ACC112 (cell line): ENCODE results near the gene CAMSAP3.

Source experiments
- H2AFZ ChIP-seq: fragments of 200-600 bp; sonication (generic); one replicate; pipeline ENCODE4 v1.6.0; 2017; ENCODE audit warnings: antibody characterized with exemption, low read length; ENCODE audit not compliant: unreplicated experiment
- H3K27ac ChIP-seq: fragments of 200-600 bp; sonication (generic); 2 replicates; pipeline ENCODE4 v1.5.1; 2014; ENCODE audit warnings: low read depth, mild to moderate bottlenecking, antibody characterized with exemption, low read length, moderate library complexity
- H3K27me3 ChIP-seq: fragments of 200-600 bp; sonication (generic); 2 replicates; pipeline ENCODE4 v1.6.1; 2014; ENCODE audit warnings: mild to moderate bottlenecking, antibody characterized with exemption, low read length, moderate library complexity, mixed read lengths; ENCODE audit not compliant: insufficient read depth
- H3K36me3 ChIP-seq: fragments of 200-600 bp; sonication (generic); 2 replicates; pipeline ENCODE4 v1.6.1; 2016; ENCODE audit warnings: mild to moderate bottlenecking, antibody characterized with exemption, low read length, moderate library complexity, mixed read lengths; ENCODE audit not compliant: insufficient read depth
- H3K4me1 ChIP-seq: fragments of 200-600 bp; sonication (generic); one replicate; pipeline ENCODE4 v1.6.1; 2016; ENCODE audit warnings: low read length, mixed read lengths; ENCODE audit not compliant: insufficient read depth, unreplicated experiment, control insufficient read depth
- H3K4me3 ChIP-seq: fragments of 200-600 bp; sonication (generic); 2 replicates; pipeline ENCODE4 v1.5.1; 2014; ENCODE audit warnings: mild to moderate bottlenecking, low read depth, low read length
- H3K79me2 ChIP-seq: fragments of 200-600 bp; sonication (generic); one replicate; pipeline ENCODE4 v1.6.0; 2016; ENCODE audit warnings: low read length; ENCODE audit not compliant: control insufficient read depth, unreplicated experiment, insufficient read depth

CAMSAP3 gene

GRCh38 chr19:7602240-7602934, 6.7 kb downstream of the CAMSAP3 start:
- Histone ChIP-seq H3K27me3 (peaks cover 9% of the 10 kb centered on the region; the same call in 1 of the 2 replicates), H3K79me2 (no peaks in the 10 kb centered on the region), H2AFZ (no peak overlapping the region), H3K4me3 (no peak overlapping the region), H3K36me3 (no peaks in the 10 kb centered on the region), H3K4me1 (no peaks in the 10 kb centered on the region), H3K27ac (no peak overlapping the region)

- H3K79me2 ChIP-seq, result no peaks in the 10 kb centered on the region
- no peak overlapping the region for H3K27ac ChIP-seq
- H3K4me1 ChIP-seq, result no peaks in the 10 kb centered on the region
- H3K27me3 ChIP-seq, result peaks cover 3% of the 10 kb centered on the region; the same call in 1 of the 2 replicates
- no peak overlapping the region for H2AFZ ChIP-seq
- no peaks in the 10 kb centered on the region for H3K36me3 ChIP-seq
- no peak overlapping the region for H3K4me3 ChIP-seq
These were observed 7.4 kb downstream of the CAMSAP3 start for GRCh38 chr19:7602935-7603497.

GRCh38 chr19:7603919-7604318, 8.3 kb downstream of the CAMSAP3 start:
- Histone ChIP-seq H3K36me3 (no peaks in the 10 kb centered on the region), H3K4me3 (no peak overlapping the region), H3K4me1 (no peaks in the 10 kb centered on the region), H3K27me3 (no peaks in the 10 kb centered on the region), H3K27ac (no peak overlapping the region), H3K79me2 (no peaks in the 10 kb centered on the region), H2AFZ (no peak overlapping the region)

- H2AFZ ChIP-seq, result no peak overlapping the region
- H3K36me3 ChIP-seq, result no peaks in the 10 kb centered on the region
- no peaks in the 10 kb centered on the region for H3K27me3 ChIP-seq
- no peaks in the 10 kb centered on the region for H3K79me2 ChIP-seq
- H3K4me1 ChIP-seq, result no peaks in the 10 kb centered on the region
- no peak overlapping the region for H3K27ac ChIP-seq
- H3K4me3 ChIP-seq, result no peak overlapping the region
These were observed 10.0 kb downstream of the CAMSAP3 start for GRCh38 chr19:7605490-7606222.

GRCh38 chr19:7606289-7606688, 10.6 kb downstream of the CAMSAP3 start:
- no peaks in the 10 kb centered on the region for H3K4me1 ChIP-seq
- H3K4me3 ChIP-seq, result no peak overlapping the region
- no peaks in the 10 kb centered on the region for H3K36me3 ChIP-seq
- H3K27ac ChIP-seq, result no peak overlapping the region
- no peaks in the 10 kb centered on the region for H3K27me3 ChIP-seq
- H3K79me2 ChIP-seq, result no peaks in the 10 kb centered on the region
- no peak overlapping the region for H2AFZ ChIP-seq

GRCh38 chr19:7607212-7607873, 11.7 kb downstream of the CAMSAP3 start:
- Histone ChIP-seq H3K79me2 (no peaks in the 10 kb centered on the region), H3K27ac (no peak overlapping the region), H3K4me3 (no peak overlapping the region), H3K4me1 (no peaks in the 10 kb centered on the region), H2AFZ (no peak overlapping the region), H3K27me3 (no peaks in the 10 kb centered on the region), H3K36me3 (no peaks in the 10 kb centered on the region)

GRCh38 chr19:7607874-7608560, 12.4 kb downstream of the CAMSAP3 start:
- H3K79me2 ChIP-seq, result no peaks in the 10 kb centered on the region
- no peak overlapping the region for H3K4me3 ChIP-seq
- no peaks in the 10 kb centered on the region for H3K36me3 ChIP-seq
- H3K4me1 ChIP-seq, result no peaks in the 10 kb centered on the region
- no peaks in the 10 kb centered on the region for H3K27me3 ChIP-seq
- H2AFZ ChIP-seq, result no peak overlapping the region
- H3K27ac ChIP-seq, result no peak overlapping the region

GRCh38 chr19:7610491-7611240, 15.0 kb downstream of the CAMSAP3 start:
- Histone ChIP-seq H2AFZ (no peak overlapping the region), H3K27ac (no peak overlapping the region), H3K79me2 (no peaks in the 10 kb centered on the region), H3K27me3 (no peaks in the 10 kb centered on the region), H3K4me3 (no peak overlapping the region), H3K36me3 (no peaks in the 10 kb centered on the region), H3K4me1 (no peaks in the 10 kb centered on the region)

GRCh38 chr19:7611541-7612279, 16.0 kb downstream of the CAMSAP3 start:
- no peaks in the 10 kb centered on the region for H3K27me3 ChIP-seq
- no peaks in the 10 kb centered on the region for H3K4me1 ChIP-seq
- no peaks in the 10 kb centered on the region for H3K79me2 ChIP-seq
- no peaks in the 10 kb centered on the region for H3K36me3 ChIP-seq
- H3K4me3 ChIP-seq, result no peak overlapping the region
- H3K27ac ChIP-seq, result no peak overlapping the region
- no peak overlapping the region for H2AFZ ChIP-seq
